GM21367 (cell line): Measurements from ENCODE around the gene C2orf92.
"Not testable (repeated sequence)": the region's sequence is repeated elsewhere in the genome, so short reads cannot be mapped to it uniquely, and the experiment has no call there.

ENCODE experiments used
- ATAC-seq: cut with Tn5 transposase; IDR thresholded peaks from one replicate; pipeline ENCODE4 v1.9.1; 2021; ENCODE audit not compliant: unreplicated experiment

C2orf92 gene

GRCh38 chr2:97669448-97669847 lies at the start of gene C2orf92:
Gene C2orf92, plus strand, starts transcription at chr2:97669713. Its CDS starts 76 bp downstream, at chr2:97669789.
- no peak for ATAC-seq

DNA sequence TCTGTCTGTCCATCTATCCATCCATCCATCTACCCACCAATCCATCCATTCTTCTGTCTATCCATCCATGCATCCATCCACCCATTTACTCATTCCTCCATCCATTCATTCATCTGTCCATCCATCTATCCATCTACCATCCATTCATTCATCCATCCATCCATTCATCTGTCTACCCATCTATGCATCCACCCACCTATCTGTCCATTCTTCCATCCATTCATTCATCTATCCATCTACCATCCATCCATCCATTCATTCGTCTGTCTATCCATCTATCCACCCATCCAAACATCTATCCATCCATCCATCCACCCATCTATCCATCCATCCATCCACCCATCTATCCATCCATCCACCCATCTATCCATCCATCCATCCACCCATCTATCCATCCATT lies 49.0 kb upstream of the C2orf92 start:
- ATAC-seq: not testable (repeated sequence)

- ATAC-seq: not testable (repeated sequence)
Observed at GRCh38 chr2:97622976-97623375, 46.5 kb upstream of the C2orf92 start.

DNA sequence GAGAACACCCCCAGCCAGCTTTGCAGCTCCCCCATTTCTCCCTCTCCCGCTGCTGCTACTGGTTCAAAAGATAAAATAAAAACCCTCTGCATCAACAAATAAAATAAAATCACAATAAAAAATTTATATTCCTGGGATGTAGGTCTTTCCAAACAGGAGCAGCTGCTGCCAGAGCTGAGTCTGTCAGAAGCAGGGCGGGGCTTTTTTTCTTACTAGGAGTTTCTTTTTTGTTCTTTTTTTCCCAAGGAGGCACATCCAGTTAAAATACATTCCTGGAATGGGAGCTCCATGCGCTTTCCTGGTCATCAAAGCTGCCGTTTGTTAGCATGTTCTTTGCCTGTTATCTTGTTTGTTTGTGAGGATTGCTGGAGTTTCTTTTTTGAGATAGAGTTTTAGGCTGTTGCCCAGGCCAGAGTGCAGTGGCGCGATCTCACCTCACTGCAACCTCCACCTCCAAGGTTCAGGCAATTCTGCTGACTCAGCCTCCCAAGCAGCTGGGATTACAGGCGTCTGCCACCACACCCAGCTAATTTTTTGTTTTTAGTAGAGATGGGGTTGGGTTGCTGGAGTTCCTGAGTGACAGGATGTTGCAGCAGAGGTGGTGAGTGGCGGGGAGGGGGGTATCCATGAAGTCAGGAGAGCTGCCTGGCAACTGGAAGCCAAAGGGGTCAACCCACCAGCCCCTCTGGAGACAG lies 44.0 kb upstream of the C2orf92 start:
- ATAC-seq: not testable (repeated sequence)

GRCh38 chr2:97626049-97626430 lies 43.5 kb upstream of the C2orf92 start:
- ATAC-seq: not testable (repeated sequence)

DNA sequence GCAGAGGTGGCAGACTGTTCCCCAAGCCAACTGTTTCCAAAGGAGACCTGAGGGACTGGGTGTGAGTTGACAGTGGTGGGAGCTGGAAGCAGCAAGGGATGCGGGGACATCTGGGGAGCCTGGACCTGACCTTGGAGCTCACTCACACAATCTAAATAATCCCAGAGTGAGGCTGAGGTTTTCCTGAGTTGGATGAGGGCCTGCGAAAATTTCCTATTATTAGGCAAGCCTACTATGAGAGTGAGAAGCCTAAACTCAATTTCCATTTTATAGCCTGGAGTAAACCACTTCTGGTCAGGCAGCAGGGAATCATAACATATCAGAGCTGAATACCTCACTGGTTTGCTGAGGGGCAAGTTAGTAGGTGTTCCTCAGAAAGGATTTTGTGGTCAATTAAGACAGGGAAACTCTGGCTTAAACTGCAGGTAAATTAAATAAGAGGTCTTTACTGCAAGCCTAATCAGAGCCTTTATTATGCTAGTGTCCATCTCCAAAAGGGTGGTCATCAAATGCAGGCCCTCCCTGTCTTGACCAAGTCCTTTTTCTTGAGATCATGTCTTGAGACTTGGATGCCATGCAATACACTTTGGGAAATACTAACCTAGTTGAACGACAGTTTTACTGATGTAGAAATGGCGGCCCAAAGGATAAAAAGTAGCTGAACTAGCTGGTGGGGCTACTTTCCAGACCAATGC lies 25.3 kb upstream of the C2orf92 start:
- ATAC-seq: no peak

GRCh38 chr2:97645112-97645694 lies 24.3 kb upstream of the C2orf92 start:
- peak; percentile 21 for ATAC-seq

DNA sequence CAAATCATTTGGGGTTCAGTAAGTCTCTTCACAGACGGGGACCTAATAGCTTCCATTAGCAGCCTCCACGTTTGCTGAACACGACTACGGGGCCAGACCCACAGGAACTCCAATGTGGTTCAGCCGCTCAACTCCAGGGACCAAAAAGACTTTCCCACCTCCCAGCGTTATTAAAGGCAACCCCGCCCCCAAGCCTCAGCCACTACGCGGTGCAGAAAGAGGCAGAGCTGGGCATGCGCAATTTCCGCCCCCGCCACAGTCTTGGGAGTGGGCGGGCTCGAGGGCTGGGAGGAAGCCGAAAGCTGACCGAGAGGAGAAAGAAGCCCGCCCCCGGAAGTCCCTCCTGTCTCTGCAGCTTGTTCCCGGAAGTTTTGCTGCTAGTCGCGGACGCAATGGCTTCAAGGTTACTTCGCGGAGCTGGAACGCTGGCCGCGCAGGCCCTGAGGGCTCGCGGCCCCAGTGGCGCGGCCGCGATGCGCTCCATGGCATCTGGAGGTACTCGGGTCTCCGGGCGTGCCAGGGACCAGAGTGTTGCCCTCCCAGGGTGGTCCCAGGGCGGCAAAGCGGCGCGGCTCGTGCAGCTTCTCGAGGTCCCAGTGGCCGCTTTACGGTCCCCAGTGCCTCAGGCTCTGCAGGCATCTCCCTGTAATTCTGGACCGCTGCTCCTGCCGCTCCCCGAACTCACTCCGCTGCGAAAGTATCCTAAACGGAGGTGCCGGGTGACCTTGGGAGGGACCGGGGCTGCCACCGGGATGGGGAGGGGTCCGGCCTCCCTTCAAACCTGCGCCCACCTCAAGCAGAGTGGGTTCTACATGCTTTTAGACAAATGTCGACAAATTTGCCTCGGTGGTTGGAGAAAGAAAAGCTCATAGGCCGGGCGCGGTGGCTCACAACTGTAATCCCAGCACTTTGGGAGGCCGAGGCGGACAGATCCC lies 23.6 kb upstream of the C2orf92 start, which contains the start of gene COX5B:
Gene COX5B, plus strand, starts transcription at position 368 of the 935 bp plus-strand sequence. Its CDS starts 25 bp downstream, at position 393.
- peak; percentile 91 for ATAC-seq

DNA sequence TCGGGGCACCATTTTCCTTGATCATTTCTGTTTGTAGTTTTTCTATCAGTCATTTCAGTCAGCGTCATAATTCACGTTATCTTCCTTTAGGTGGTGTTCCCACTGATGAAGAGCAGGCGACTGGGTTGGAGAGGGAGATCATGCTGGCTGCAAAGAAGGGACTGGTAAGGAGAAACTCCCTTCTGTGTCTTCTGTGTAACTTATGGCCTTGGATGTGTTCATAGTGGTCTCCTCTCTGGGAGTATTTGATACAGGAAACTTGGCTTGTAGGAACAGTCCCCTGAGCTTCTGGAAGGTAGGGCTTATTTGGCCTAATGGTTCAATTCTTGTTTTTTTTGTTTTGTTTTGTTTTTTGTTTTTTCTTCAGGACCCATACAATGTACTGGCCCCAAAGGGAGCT lies 22.5 kb upstream of the C2orf92 start:
- ATAC-seq: no peak

DNA sequence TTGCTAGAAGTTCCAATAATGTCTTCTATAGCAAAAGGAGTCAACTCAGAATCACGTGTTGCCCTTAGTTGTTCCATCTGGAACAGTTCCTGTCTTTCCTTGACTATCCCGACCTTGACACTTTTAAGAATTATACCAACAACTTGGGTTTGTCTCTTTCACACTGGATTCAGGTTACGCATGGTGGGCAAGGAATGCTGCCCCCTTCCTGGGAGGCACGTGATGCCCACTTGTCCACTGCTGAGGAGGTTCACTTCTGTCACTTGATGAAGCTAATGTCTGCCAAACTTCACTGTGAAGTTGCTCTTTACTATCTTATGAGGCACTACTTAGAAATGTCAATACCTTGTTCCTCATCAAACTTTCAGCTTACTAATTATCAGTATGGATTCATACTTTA lies 18.4 kb upstream of the C2orf92 start:
- no peak for ATAC-seq

GRCh38 chr2:97653473-97653872 lies 16.0 kb upstream of the C2orf92 start:
- ATAC-seq: no peak

GRCh38 chr2:97653874-97654273 lies 15.6 kb upstream of the C2orf92 start:
- ATAC-seq: no peak

DNA sequence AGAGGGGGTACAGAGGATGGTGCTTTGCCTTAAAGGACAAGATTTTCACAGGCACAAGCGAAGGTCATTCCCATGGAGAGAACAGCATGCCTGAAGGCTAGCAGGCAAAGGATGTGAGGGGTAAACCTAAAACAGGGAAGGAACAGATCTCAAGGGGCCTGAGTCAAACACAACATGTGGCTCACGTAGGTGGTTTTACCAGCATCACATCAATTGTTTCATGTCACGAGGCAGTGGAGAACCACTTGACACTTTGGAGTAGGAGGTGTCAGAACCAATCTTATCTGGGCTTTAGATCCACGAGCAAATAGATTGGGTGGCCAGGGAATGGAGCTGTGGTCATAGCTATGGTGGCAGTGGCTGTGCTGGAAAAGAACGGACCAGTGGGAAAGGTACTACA lies 15.2 kb upstream of the C2orf92 start:
- no peak for ATAC-seq

GRCh38 chr2:97654791-97655190 lies 14.7 kb upstream of the C2orf92 start:
- ATAC-seq: no peak

- ATAC-seq: no peak
Observed at GRCh38 chr2:97656129-97656755, 13.3 kb upstream of the C2orf92 start.

- no peak for ATAC-seq
Observed at GRCh38 chr2:97656905-97657587, 12.5 kb upstream of the C2orf92 start.

DNA sequence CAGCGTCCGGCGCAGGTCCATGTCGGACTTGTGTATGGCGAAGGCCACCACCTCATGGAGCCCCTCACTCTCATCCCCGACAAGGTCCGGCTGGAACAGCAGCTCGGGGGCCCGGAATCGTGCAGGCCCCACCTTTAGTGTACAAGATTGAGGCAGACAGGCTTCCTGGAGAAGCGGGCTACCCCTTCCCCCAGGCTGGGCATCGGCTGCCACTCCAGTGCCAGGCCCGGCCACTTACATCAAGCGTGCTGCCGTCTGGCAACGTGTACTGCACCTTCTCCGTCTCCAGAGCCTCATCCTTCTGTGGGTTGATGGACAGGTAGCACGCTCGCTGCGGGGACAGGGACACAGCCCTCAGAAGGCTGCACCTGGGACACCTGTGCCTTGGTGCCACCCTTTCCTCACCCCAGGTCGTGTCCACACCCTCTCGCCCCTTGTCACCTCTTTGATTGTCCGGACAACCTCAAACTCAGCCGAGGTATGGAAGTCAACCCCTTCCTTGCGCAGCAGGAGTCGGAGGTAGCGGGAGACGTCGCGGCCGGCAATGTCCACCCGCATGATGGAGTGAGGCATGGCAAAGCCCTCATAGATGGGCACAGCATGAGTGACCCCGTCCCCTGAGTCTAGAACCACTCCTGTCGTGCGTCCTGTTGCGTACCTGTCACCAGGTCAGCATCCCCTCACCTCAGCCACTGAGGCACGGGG lies 11.4 kb upstream of the C2orf92 start:
- ATAC-seq: no peak

- no peak for ATAC-seq
Observed at GRCh38 chr2:97658691-97659157, 10.8 kb upstream of the C2orf92 start.
